OCI-LY3 (cell line): Measurements from ENCODE around the gene ABO.

Source experiments
- EZH2phosphoT487 ChIP-seq: fragments of 200-600 bp; shearing (Covaris generic); IDR thresholded peaks from 2 replicates; pipeline ENCODE4 v1.6.1; 2018; ENCODE audit warnings: antibody characterized with exemption, mixed run types, low read depth
- TF ChIP-seq, protein P1 (sequence below): fragments of 200-600, 300-600 bp; sonication (generic); IDR thresholded peaks from 2 replicates; pipeline ENCODE4 v1.5.1; 2014; ENCODE audit warnings: antibody characterized with exemption, low read length, low read depth

DNA sequence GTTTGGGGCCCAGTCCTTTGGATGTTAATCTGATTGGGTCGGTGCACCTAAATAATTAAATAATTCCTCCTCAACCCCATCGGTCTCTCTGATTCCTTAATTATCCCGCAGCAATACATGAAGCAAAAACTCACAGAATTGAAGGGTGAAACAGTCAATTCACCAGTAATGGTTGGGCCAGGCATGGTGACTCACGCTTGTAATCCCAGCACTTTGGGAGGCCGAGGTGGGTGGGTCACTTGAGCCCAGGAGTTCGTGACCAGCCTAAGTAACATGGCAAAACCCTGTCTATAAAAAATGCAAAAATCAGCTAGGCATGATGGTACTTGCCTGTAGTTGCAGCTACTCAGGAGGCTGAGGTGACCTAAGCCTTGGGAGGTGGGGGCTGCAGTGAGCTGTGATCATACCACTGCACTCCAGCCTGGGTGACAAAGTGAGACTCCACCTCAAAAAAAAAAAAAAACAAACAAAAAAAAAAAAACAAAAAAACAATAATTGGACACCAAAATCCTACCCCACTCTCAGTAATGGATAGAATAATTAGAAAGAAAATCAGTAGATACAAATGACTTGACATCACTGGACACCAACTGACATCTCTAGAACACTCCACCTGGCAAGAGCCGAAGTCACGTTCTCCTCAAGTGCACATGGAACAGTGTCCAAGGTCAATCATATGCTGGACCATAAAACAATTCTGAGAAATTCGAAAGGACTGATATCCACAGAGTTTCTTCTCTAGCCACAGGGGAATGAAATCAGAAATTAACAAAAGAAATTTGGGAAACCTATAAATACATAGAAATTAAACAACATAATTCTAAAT, 5.3 kb downstream of the ABO start:
- TF ChIP-seq, protein P1, sequence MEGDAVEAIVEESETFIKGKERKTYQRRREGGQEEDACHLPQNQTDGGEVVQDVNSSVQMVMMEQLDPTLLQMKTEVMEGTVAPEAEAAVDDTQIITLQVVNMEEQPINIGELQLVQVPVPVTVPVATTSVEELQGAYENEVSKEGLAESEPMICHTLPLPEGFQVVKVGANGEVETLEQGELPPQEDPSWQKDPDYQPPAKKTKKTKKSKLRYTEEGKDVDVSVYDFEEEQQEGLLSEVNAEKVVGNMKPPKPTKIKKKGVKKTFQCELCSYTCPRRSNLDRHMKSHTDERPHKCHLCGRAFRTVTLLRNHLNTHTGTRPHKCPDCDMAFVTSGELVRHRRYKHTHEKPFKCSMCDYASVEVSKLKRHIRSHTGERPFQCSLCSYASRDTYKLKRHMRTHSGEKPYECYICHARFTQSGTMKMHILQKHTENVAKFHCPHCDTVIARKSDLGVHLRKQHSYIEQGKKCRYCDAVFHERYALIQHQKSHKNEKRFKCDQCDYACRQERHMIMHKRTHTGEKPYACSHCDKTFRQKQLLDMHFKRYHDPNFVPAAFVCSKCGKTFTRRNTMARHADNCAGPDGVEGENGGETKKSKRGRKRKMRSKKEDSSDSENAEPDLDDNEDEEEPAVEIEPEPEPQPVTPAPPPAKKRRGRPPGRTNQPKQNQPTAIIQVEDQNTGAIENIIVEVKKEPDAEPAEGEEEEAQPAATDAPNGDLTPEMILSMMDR, result no peak
- TF ChIP-seq EZH2phosphoT487, result no peak
